ENCODE results near the gene NPHS1.

DNA sequence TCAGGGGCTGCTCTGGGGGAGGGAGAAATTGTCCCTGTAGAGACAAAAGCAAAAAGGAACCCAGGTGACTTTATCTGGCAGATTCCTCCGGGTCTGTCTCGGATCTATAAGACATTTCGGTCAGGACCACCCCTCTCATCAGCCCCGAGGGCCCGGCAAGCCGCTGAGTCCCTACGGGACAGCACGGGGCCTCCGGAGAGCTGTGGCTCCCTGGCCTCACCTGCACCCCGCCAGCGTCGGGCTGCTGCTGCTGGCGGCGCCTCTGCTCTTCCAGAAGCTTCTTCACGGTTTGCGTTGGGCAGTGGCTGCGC, 46.1 kb upstream of the NPHS1 start:
- TF ChIP-seq, protein P1, sequence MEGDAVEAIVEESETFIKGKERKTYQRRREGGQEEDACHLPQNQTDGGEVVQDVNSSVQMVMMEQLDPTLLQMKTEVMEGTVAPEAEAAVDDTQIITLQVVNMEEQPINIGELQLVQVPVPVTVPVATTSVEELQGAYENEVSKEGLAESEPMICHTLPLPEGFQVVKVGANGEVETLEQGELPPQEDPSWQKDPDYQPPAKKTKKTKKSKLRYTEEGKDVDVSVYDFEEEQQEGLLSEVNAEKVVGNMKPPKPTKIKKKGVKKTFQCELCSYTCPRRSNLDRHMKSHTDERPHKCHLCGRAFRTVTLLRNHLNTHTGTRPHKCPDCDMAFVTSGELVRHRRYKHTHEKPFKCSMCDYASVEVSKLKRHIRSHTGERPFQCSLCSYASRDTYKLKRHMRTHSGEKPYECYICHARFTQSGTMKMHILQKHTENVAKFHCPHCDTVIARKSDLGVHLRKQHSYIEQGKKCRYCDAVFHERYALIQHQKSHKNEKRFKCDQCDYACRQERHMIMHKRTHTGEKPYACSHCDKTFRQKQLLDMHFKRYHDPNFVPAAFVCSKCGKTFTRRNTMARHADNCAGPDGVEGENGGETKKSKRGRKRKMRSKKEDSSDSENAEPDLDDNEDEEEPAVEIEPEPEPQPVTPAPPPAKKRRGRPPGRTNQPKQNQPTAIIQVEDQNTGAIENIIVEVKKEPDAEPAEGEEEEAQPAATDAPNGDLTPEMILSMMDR (conservative IDR thresholded peaks at IDR 0.05 in 1 of 2, IDR thresholded peaks at IDR 0.05 in 1 of 2; ENCODE audit: extremely low read depth in 1 of 2, insufficient read depth in 1 of 2, low read depth in 1 of 2, low read length in 2 of 2) = no peak
- no peak for TF ChIP-seq EZH2 (IDR thresholded peaks at IDR 0.05; ENCODE audit: borderline replicate concordance, low read length)
